Stomach (tissue), 9 donors: ENCODE data around the gene RAI1. TPM values are rescaled to one million over a fixed set of nuclear protein-coding genes. Genes with fewer than 3 reads are reported as not detected.

Source experiments
- DNase-seq, 2 donors: peaks; one replicate each; pipeline versions ENCODE4 v3.0.0 to v3.0.0-alpha.2; 2013 to 2019
- H3K27ac ChIP-seq, 5 donors: fragments of 200-600 bp in 4 of 5; sonication (generic) in 4 of 5; one replicate each; pipeline ENCODE4 v1.5.1; 2013 to 2019; ENCODE audit warnings: mild to moderate bottlenecking in 1 of 5, moderate library complexity in 1 of 5
- H3K27me3 ChIP-seq, 3 donors: fragments of 200-600 bp; sonication (generic); one replicate each; pipeline ENCODE4 v1.5.1; 2017 to 2019; ENCODE audit warnings: mixed run types in 1 of 3
- H3K36me3 ChIP-seq, 4 donors: fragments of 200-600 bp; sonication (generic); 1 replicate in 3 of 4; 2 replicates in 1 of 4; pipeline ENCODE4 v1.5.1; 2016 to 2019
- H3K4me1 ChIP-seq, 4 donors: fragments of 200-600 bp; sonication (generic); one replicate each; pipeline ENCODE4 v1.5.1; 2016 to 2019
- H3K4me3 ChIP-seq, 4 donors: fragments of 200-600 bp; sonication (generic) in 3 of 4; one replicate each; pipeline ENCODE4 v1.5.1; 2016 to 2019; ENCODE audit warnings: mild to moderate bottlenecking in 1 of 4
- H3K9me3 ChIP-seq, 4 donors: fragments of 200-600 bp; sonication (generic); one replicate each; pipeline ENCODE4 v1.5.1; 2016 to 2019
- CTCF ChIP-seq, 7 experiments: fragments of 450-650 bp in 4 of 7; fragments of 200-600 bp in 3 of 7; sonication (generic) in 3 of 7; IDR thresholded peaks; one replicate each; pipeline ENCODE4 v1.5.1; 2016 to 2019; ENCODE audit warnings: antibody characterized with exemption in 7 of 7, control low read depth in 2 of 7, mild to moderate bottlenecking in 1 of 7
- EP300 ChIP-seq: sonication (generic); formaldehyde crosslinking; IDR thresholded peaks from one replicate; pipeline ENCODE4 v1.6.1; 2017; ENCODE audit warnings: antibody characterized with exemption
- POLR2A ChIP-seq, 4 donors: fragments of 450-650 bp; IDR thresholded peaks; one replicate each; pipeline ENCODE4 v1.6.1; 2016; ENCODE audit warnings: antibody characterized with exemption in 4 of 4, control low read depth in 2 of 4, mild to moderate bottlenecking in 1 of 4, moderate library complexity in 1 of 4
- POLR2AphosphoS5 ChIP-seq, 3 donors: sonication (generic); formaldehyde crosslinking; IDR thresholded peaks; one replicate each; pipeline ENCODE4 v1.6.1; 2016; ENCODE audit warnings: antibody characterized with exemption in 3 of 3
- WGBS, 5 donors: extraction: QIAGEN DNeasy Blood & Tissue Kit in 3 of 5; methylation state at CpG; one replicate each; pipeline versions ENCODE4 v1.1.5 to v1.1.7; 2013 to 2018; 5-methylcytosine and 5-hydroxymethylcytosine counted together
- intact Hi-C: fragments of 100-400 bp; cut with DNase I; formaldehyde crosslinking; loops from one replicate; pipeline ENCODE4 v1.15.1; 2023; ENCODE audit warnings: low total_unique reads
- polyA plus RNA-seq, 3 donors: library from polyadenylated mRNA; stranded (reverse); fragments of 200-250 nt; gene quantifications; one replicate each; pipeline ENCODE4 v1.2.3, GENCODE V29; 2013
- total RNA-seq, 5 donors: library from RNA; depleted of rRNA; stranded (reverse); fragments of >200 nt; gene quantifications; one replicate each; pipeline versions ENCODE4 v1.1.0 to v1.2.3, GENCODE V29; 2014 to 2016
- donor health status: healthy with polysubstance abuse.
- donor health status: Bipolar disorder and iron deficiency.
- donor health status: healthy.

RAI1 gene
- total and polyA plus RNA-seq, 8 donors: 4.6 to 94.5 (median 28.3) TPM

GRCh38 chr17:17728146-17728545 is 46.9 kb downstream of the RAI1 start:
- Histone ChIP-seq H3K4me1 (peaks cover 28 to 90% (median 69%) of the 10 kb centered on the region in 4 donors), H3K27ac (peak overlapping the region in 4 of 5 donors; percentile 31 to 74 (median 50)), H3K9me3 (no peaks in the 10 kb centered on the region), H3K27me3 (peaks cover 0 to 16% (median 0%) of the 10 kb centered on the region in 3 donors), H3K4me3 (no peak overlapping the region), H3K36me3 (peaks cover 0 to 7% (median 0%) of the 10 kb centered on the region in 4 donors)
- no peak for DNase-seq
- 81 to 90% (median 86%) methylated on average over 10 of the region's 10 CpGs for WGBS, 5 donors
- TF ChIP-seq POLR2AphosphoS5 (IDR thresholded peaks at IDR 0.05): no peak
- TF ChIP-seq EP300: no peak
- no peak for TF ChIP-seq POLR2A (IDR thresholded peaks at IDR 0.05)
- no peak for TF ChIP-seq CTCF (IDR thresholded peaks at IDR 0.05)
- intact Hi-C loops: no loop called here

- intact Hi-C loops: no loop called here
- no peaks in the 10 kb centered on the region for H3K9me3 ChIP-seq
- H3K4me3 ChIP-seq: no peak overlapping the region
- no peak for TF ChIP-seq POLR2A (IDR thresholded peaks at IDR 0.05)
- TF ChIP-seq POLR2AphosphoS5 (IDR thresholded peaks at IDR 0.05): peak in 2 of 3 donors; percentile 51 to 53
- H3K36me3 ChIP-seq: peaks cover 0 to 7% (median 0%) of the 10 kb centered on the region in 4 donors
- H3K4me1 ChIP-seq: peaks cover 23 to 87% (median 66%) of the 10 kb centered on the region in 4 donors
- peaks cover 0 to 10% (median 0%) of the 10 kb centered on the region in 3 donors for H3K27me3 ChIP-seq
- 57 to 68% (median 60%) methylated on average over 5 to 10 of the region's 10 CpGs for whole genome bisulfite sequencing, 5 donors
- peak overlapping the region; percentile 31 to 74 (median 58) for H3K27ac ChIP-seq
- peak in 1 of 2 donors; percentile 74 for DNase-seq
These were observed 47.4 kb downstream of the RAI1 start for GRCh38 chr17:17728550-17729251.

- intact Hi-C loops: no loop called here
- H3K4me1 ChIP-seq: peaks cover 14 to 82% (median 58%) of the 10 kb centered on the region in 4 donors
- peak overlapping the region in 4 of 5 donors; percentile 31 to 74 (median 50) for H3K27ac ChIP-seq
- TF ChIP-seq EP300 (no peak), CTCF (IDR thresholded peaks at IDR 0.05) (peak in 5 of 7 experiments; percentile 34 to 67 (median 56))
- H3K36me3 ChIP-seq: peaks cover 0 to 7% (median 0%) of the 10 kb centered on the region in 4 donors
- 33 to 55% (median 47%) methylated on average over 4 to 5 of the region's 5 CpGs for WGBS, 5 donors
- H3K4me3 ChIP-seq: no peak overlapping the region
- peaks cover 0 to 2% (median 0%) of the 10 kb centered on the region in 3 donors for H3K27me3 ChIP-seq
- H3K9me3 ChIP-seq: no peaks in the 10 kb centered on the region
- DNase-seq: peak; percentile 53 to 75
These were observed 48.5 kb downstream of the RAI1 start for GRCh38 chr17:17729620-17730249.

GRCh38 chr17:17730250-17730935 is 49.1 kb downstream of the RAI1 start:
- intact Hi-C loops: no loop called here
- peak overlapping the region in 3 of 5 donors; percentile 31 to 74 (median 39) for H3K27ac ChIP-seq
- peaks cover 8 to 78% (median 53%) of the 10 kb centered on the region in 4 donors for H3K4me1 ChIP-seq
- TF ChIP-seq EP300: no peak
- no peak for TF ChIP-seq POLR2A (IDR thresholded peaks at IDR 0.05)
- no peak for TF ChIP-seq CTCF (IDR thresholded peaks at IDR 0.05)
- no peak for TF ChIP-seq POLR2AphosphoS5 (IDR thresholded peaks at IDR 0.05)
- peaks cover 0 to 7% (median 0%) of the 10 kb centered on the region in 4 donors for H3K36me3 ChIP-seq
- H3K27me3 ChIP-seq: no peaks in the 10 kb centered on the region
- DNase-seq: no peak
- WGBS, 5 donors: 72 to 88% (median 85%) methylated on average over 9 to 14 of the region's 14 CpGs
- no peak overlapping the region for H3K4me3 ChIP-seq
- no peaks in the 10 kb centered on the region for H3K9me3 ChIP-seq
